NCI-H2171 treated with DMSO at 0.1 percent for 48 hours (cell line): ENCODE measurements around the gene PCNA.

ENCODE experiments used
- DNase-seq: peaks from one replicate; lab custom pipeline; 2025; lab: John Stamatoyannopoulos, UW

PCNA gene

GRCh38 chr20:5119435-5120184 lies at the start of gene PCNA:
Gene PCNA (minus strand): TSS chr20:5119958. CDS start chr20:5119798, 160 bp downstream.
- DNase-seq: peak; percentile 98

DNA sequence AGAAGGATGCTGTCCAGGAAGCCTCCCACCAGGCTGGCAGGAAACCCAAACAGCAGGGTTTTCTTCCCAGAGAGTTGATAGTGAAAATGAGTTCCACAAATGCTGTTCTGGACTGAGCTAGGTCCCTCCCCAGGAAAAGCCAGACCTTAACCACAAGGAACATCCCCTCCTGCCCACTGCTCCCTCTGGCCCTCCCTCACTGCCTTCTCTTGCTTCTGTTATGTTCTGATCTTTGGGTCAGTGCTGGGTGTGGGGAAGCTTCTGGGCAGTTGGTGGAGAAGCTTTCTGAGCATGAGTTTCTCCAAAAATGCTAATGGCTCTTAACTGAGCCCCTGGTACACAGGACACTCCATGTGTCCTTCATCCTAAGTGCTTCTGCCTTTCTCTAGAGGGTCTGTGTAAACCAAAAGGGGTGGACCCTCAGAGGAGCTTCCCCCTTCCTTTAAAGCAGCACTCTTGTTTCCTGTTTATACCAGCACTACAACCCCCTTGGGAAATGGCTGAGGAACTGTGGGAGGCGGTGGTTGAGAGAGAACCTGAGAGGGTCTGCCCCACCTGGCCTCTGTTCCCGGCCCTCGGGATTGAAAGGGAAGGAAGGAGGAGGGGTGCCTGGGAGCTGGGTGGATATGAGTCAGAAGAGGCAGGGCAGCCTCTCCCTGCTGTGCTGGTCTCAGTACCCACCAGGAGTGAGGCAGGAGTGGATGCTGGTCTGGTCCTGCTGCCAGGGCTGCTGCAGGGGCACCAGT lies 49.1 kb upstream of the PCNA start:
- peak; percentile 97 for DNase-seq

DNA sequence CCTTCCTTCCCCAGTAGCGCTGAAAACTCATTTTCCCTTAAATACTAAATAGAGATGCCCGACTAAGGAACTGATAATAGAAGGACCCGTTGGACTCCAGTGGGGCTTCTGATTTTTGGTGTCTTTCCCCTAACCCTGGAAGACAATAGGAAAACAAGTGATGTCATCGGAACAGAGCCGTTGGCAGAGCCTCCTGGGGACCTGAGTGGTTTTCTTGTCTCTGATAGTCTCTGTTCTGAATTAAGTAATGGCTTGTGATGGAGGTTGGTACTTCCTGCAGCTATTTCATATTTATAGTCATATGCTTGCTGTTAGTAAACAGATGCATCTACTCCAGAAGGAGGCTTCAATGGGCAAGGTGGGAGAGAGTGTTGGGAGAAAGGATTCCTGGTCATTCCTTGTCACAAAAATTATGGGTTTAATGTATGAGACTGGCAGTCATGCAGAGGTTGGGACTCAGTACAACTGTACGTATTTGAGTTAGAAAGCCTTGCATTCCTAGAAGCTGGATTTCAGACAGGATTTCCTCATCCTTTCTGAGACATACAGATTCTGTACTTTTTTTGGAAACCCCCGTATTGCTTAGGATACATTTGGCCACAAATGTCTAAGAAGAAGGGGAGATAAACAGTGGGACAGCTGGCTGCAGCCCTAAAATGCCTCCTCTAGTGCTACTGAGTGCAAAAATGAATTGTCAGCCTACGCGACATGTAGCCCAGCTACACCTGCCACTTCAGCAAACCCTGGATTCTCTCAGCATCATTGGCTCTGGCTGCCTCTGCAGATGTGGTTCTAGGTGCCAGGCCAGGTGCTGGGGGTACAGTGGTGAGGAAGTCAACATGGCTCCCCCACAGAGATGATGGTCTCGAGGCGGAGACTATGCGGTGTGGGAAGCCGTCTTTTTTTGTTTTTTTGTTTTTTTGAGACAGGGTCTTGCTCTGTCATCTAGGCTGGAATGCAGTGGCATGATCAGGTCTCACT lies 45.2 kb upstream of the PCNA start:
- peak; percentile 52 for DNase-seq

GRCh38 chr20:5161536-5162164 lies 41.9 kb upstream of the PCNA start:
- no peak for DNase-seq

- DNase-seq: no peak
Observed at GRCh38 chr20:5160882-5161281, 41.1 kb upstream of the PCNA start.

DNA sequence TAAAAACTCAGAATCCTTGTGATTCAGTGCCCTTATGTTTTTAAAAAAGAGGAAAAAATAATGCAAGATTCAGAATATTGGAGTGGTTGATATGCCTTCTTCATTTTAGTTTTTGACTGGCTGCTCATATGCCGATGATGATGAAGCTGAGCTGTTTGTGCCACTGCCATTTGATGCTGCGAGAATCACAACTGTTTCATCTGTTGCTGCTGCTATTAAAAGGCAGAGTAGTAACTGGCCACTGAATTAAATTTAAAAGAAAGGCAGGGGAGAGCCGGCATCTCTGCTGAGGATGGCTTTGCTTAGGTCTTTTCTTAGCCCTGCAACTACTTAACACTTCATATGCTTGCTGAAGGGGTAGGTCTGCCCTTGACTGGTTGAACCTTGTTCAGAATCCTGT lies 40.2 kb upstream of the PCNA start:
- no peak for DNase-seq

DNA sequence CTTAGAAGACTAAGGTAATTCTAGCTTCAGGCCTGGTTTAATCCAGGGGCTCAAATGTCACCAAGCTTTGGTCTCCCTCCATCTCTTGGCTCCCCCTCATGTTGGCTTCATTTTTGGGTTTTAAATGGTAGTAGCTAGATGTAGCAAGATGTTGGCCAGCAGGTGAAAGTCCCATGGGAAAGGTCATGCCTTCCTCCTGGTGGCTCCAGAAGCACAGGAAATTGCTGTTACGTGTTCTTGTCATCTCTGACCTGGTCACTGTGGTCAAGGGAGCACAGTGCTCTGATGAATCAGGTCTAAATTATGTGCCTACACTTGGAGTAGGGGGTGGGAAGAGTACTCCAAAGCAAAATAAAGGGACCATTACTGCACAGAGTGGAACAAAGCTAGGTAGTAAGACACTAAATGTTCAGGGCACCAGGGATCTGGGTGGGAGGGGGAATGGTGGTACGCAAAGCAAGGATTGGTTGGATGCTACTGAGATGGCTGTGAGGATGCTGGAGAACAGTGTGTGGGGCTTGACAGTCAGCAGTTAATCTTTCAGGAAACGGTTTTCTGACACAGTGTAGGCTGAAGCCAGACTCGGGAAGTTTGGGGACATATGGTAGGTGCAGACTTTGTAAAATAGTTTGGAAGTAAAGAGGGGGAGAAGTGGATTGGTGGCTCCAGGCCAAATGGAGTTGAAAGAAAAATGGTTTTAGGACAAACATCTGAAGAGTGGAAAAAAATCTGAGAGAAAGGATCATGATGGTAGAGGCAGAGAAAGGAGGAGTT lies 37.1 kb upstream of the PCNA start:
- no peak for DNase-seq

DNA sequence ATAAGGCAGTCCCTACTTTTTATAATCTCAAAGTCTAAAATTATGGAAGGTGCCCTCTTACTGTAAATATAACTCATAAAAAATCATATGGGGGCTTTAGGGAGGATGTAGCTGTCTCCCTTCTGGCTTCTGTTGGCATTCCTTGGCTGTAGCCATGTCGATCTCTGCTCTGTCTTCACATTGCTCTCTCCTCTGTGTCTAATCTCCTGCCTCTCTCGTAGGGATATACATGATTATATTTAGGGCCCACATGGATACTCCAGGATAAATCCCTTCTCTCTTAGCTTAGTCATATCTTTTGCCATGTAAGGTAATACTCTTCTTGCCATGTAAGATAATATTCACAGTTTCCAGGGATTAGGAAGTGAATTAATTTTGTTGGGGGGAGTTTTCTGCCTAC lies 35.6 kb upstream of the PCNA start:
- no peak for DNase-seq

GRCh38 chr20:5154543-5154925 lies 34.8 kb upstream of the PCNA start:
- no peak for DNase-seq

GRCh38 chr20:5153612-5154542 lies 34.1 kb upstream of the PCNA start:
- DNase-seq: no peak

DNA sequence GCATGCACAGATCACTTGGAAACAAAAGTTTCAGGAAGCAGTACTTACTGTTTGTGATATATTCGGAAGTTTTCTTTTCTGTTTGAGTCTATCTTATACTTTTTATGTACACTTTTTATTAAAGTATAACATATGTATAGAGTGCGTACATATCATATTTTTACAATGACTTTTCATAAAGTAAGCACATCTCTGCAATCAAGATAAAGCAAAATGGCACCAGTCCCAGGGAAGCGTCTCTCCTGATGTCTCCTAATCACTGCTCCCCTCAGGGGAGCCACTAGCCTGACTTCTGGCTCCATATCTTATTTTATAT lies 33.4 kb upstream of the PCNA start:
- no peak for DNase-seq

- DNase-seq: peak; percentile 76
Observed at GRCh38 chr20:5150226-5151076, 30.7 kb upstream of the PCNA start.

- DNase-seq: no peak
Observed at GRCh38 chr20:5149892-5150225, 30.1 kb upstream of the PCNA start.

GRCh38 chr20:5148581-5148980 lies 28.8 kb upstream of the PCNA start:
- no peak for DNase-seq

DNA sequence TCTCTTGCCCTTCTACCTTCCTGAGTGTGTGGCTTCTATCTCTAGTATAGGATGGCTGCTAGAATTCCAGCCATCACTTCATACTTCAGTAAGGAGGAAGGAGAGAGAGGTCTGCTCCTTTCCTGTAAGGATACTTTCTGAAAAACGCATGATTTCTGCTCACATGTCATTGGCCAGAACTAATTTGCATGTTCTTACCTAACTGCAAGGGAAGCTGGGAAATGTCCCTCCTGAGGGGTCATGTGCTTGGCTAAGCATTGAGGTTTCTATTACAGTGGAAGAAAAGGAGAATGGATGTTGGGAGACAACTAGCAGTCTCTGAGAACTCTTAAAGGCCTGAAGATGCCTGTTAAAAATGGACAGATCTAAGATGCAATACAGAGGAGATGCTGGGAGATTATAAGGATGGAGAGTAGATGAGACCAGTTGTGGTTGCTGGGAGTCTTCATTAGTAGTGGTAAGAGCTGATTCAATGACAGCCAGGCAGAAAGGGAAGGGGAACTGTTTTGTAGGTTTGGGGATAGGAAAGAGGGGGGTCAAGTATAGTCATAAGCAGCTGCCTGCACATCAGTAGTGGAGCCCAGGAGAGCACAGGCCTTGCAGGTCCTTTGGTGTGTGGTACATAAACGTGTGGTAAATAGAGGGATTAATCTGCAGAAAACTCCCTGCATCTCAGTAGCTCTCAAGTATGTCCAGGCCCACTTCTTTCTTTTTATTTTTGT lies 27.3 kb upstream of the PCNA start:
- DNase-seq: no peak

GRCh38 chr20:5146099-5146668 lies 26.4 kb upstream of the PCNA start:
- DNase-seq: no peak

DNA sequence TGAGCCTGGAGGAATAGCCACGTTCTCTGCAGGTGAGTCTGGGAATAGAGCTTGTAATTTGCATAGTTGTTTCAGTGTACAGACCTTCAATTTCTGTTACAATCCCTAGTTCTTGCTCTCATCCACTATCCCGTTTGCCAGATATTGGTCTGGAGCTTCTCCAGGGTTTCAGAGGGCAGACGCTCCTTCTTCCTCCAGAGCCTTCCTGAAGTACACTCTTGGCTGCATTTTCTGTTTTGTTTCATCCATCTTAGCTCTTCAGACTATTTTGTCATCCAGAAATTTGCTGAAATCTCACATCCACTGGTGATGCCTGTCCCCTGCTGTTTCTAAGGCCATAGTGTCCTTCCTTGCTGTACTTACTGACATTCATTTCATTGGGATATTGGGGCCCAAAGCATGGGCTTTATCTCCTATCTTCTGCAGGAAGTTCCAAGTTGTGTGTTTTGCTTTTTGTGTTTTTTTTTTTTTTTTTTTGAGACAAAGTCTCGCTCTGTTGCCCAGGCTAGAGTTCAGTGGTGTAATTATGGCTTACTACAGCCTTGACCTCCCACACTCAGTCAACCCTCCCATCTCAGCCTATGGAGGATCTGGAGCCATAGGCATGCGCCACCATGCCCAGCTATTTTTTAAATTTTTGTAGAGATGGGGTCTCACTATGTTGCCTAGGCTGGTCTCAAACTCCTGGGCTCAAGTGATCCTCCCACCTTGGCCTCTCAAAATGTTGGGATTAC lies 25.8 kb upstream of the PCNA start:
- DNase-seq: no peak

GRCh38 chr20:5143851-5144250 lies 24.1 kb upstream of the PCNA start:
- no peak for DNase-seq
